ENCODE measurements around the gene SNX7. TPM values are rescaled to one million over a fixed set of nuclear protein-coding genes. Genes with fewer than 3 reads are reported as not detected.

SNX7 gene
- total RNA-seq, 1 donor from 2014 or later = 23.4 TPM

- DNase-seq (ENCODE audit: low read depth) = no peak
- Histone ChIP-seq H3K36me3 (ENCODE audit: control insufficient read depth, insufficient read depth, low read length) (no peaks in the 10 kb centered on the region), H3K4me3 (ENCODE audit: low read depth, low read length) (no peak overlapping the region), H3K27me3 (ENCODE audit: control insufficient read depth, insufficient read depth, low read length) (no peaks in the 10 kb centered on the region)
- TF ChIP-seq CTCF (IDR thresholded peaks at IDR 0.05; ENCODE audit: insufficient read depth, low read length, poor library complexity, severe bottlenecking) = no peak
Observed at GRCh38 chr1:98697781-98698180, 36.3 kb downstream of the SNX7 start.

- DNase-seq (ENCODE audit: low read depth) = no peak
- H3K36me3 ChIP-seq (ENCODE audit: control insufficient read depth, insufficient read depth, low read length) = no peaks in the 10 kb centered on the region
- no peaks in the 10 kb centered on the region for H3K27me3 ChIP-seq (ENCODE audit: control insufficient read depth, insufficient read depth, low read length)
- no peak overlapping the region for H3K4me3 ChIP-seq (ENCODE audit: low read depth, low read length)
- TF ChIP-seq CTCF (IDR thresholded peaks at IDR 0.05; ENCODE audit: insufficient read depth, low read length, poor library complexity, severe bottlenecking) = no peak
Observed at GRCh38 chr1:98698625-98699024, 37.1 kb downstream of the SNX7 start.

GRCh38 chr1:98700228-98700627, 38.7 kb downstream of the SNX7 start:
- H3K4me3 ChIP-seq (ENCODE audit: low read depth, low read length) = no peak overlapping the region
- no peak for DNase-seq (ENCODE audit: low read depth)
- TF ChIP-seq CTCF (IDR thresholded peaks at IDR 0.05; ENCODE audit: insufficient read depth, low read length, poor library complexity, severe bottlenecking) = no peak
- no peaks in the 10 kb centered on the region for H3K36me3 ChIP-seq (ENCODE audit: control insufficient read depth, insufficient read depth, low read length)
- H3K27me3 ChIP-seq (ENCODE audit: control insufficient read depth, insufficient read depth, low read length) = no peaks in the 10 kb centered on the region

GRCh38 chr1:98702976-98703375, 41.5 kb downstream of the SNX7 start:
- Histone ChIP-seq H3K36me3 (ENCODE audit: control insufficient read depth, insufficient read depth, low read length) (no peaks in the 10 kb centered on the region), H3K4me3 (ENCODE audit: low read depth, low read length) (no peak overlapping the region), H3K27me3 (ENCODE audit: control insufficient read depth, insufficient read depth, low read length) (no peaks in the 10 kb centered on the region)
- no peak for TF ChIP-seq CTCF (IDR thresholded peaks at IDR 0.05; ENCODE audit: insufficient read depth, low read length, poor library complexity, severe bottlenecking)
- DNase-seq (ENCODE audit: low read depth) = no peak

- no peak for TF ChIP-seq CTCF (IDR thresholded peaks at IDR 0.05; ENCODE audit: insufficient read depth, low read length, poor library complexity, severe bottlenecking)
- no peaks in the 10 kb centered on the region for H3K27me3 ChIP-seq (ENCODE audit: control insufficient read depth, insufficient read depth, low read length)
- no peak for DNase-seq (ENCODE audit: low read depth)
- no peak overlapping the region for H3K4me3 ChIP-seq (ENCODE audit: low read depth, low read length)
- no peaks in the 10 kb centered on the region for H3K36me3 ChIP-seq (ENCODE audit: control insufficient read depth, insufficient read depth, low read length)
Observed at GRCh38 chr1:98704474-98704873, 43.0 kb downstream of the SNX7 start.

- no peaks in the 10 kb centered on the region for H3K27me3 ChIP-seq (ENCODE audit: control insufficient read depth, insufficient read depth, low read length)
- no peak for TF ChIP-seq CTCF (IDR thresholded peaks at IDR 0.05; ENCODE audit: insufficient read depth, low read length, poor library complexity, severe bottlenecking)
Observed at GRCh38 chr1:98704971-98705370, 43.5 kb downstream of the SNX7 start.

More at GRCh38 chr1:98704971-98705370, 43.5 kb downstream of the SNX7 start:
- Histone ChIP-seq H3K4me3 (ENCODE audit: low read depth, low read length) (no peak overlapping the region), H3K36me3 (ENCODE audit: control insufficient read depth, insufficient read depth, low read length) (no peaks in the 10 kb centered on the region)
- DNase-seq (ENCODE audit: low read depth) = no peak
